ENCODE results near the gene RRP9. TPM values are rescaled to one million over a fixed set of nuclear protein-coding genes. Genes with fewer than 3 reads are reported as not detected.
"Not testable (repeated sequence)": the region's sequence is repeated elsewhere in the genome, so short reads cannot be mapped to it uniquely, and the experiment has no call there.

RRP9 gene
- total and polyA plus RNA-seq, 2 donors (not counting 1 experiment from before 2014, with no cell fraction given): 16.7 to 21.9 TPM

- H4K20me1 ChIP-seq (ENCODE audit: control insufficient read depth, insufficient read depth, low read length, poor library complexity, severe bottlenecking); H3K79me2 ChIP-seq (ENCODE audit: control insufficient read depth, insufficient read depth, low read length); H3K4me3 ChIP-seq (ENCODE audit: control extremely low read depth in 1 of 5, extremely low read depth in 1 of 5, insufficient read depth in 1 of 5, low read depth in 2 of 5, low read length in 4 of 5); DNase-seq; H3K4me2 ChIP-seq (replicated peaks; ENCODE audit: low read depth, low read length, poor library complexity, severe bottlenecking); H3K27ac ChIP-seq (ENCODE audit: low read length in 2 of 2); H3K27me3 ChIP-seq (replicated peaks in 1 of 4; ENCODE audit: control extremely low read depth in 1 of 4, control insufficient read depth in 3 of 4, insufficient read depth in 4 of 4, low read length in 3 of 4); H3K27ac Mint-ChIP-seq; CTCF ChIA-PET; H3K4me1 Mint-ChIP-seq; intact Hi-C loops (cut with micrococcal nuclease); H3K36me3 ChIP-seq (replicated peaks in 1 of 2; ENCODE audit: control extremely low read depth in 1 of 2, control insufficient read depth in 1 of 2, extremely low read depth in 1 of 2, insufficient read depth in 2 of 2, low read length in 1 of 2); H3K4me1 ChIP-seq (ENCODE audit: control insufficient read depth in 2 of 2, insufficient read depth in 2 of 2, low read length in 2 of 2); POLR2A ChIA-PET; ATAC-seq (ENCODE audit: low read depth); H3K4me3 Mint-ChIP-seq; H3K9me3 Mint-ChIP-seq (ENCODE audit: insufficient read depth); H2AFZ ChIP-seq (ENCODE audit: insufficient read depth, low read depth, low read length, poor library complexity, severe bottlenecking); H3K9ac ChIP-seq (ENCODE audit: low read length): not testable (repeated sequence)
- H3K9me3 ChIP-seq (ENCODE audit: control extremely low read depth in 1 of 3, control insufficient read depth in 2 of 3, insufficient read depth in 1 of 3, low read length in 2 of 3): peaks cover 0 to 12% (median 0%) of the 10 kb centered on the region in 3 donors
- H3K27me3 Mint-ChIP-seq: peaks cover 66% of the 10 kb centered on the region
- 41% methylated on average over 3 of the region's 7 CpGs for WGBS (ENCODE audit: insufficient coverage)
These were observed 39.3 kb downstream of the RRP9 start for GRCh38 chr3:51902361-51902760.

- H3K9me3 Mint-ChIP-seq (ENCODE audit: insufficient read depth); H3K4me3 ChIP-seq (ENCODE audit: control extremely low read depth in 1 of 5, extremely low read depth in 1 of 5, insufficient read depth in 1 of 5, low read depth in 2 of 5, low read length in 4 of 5); POLR2A ChIA-PET; H3K9ac ChIP-seq (ENCODE audit: low read length); CTCF ChIA-PET; H2AFZ ChIP-seq (ENCODE audit: insufficient read depth, low read depth, low read length, poor library complexity, severe bottlenecking); H3K27ac ChIP-seq (ENCODE audit: low read length in 2 of 2); intact Hi-C loops (cut with micrococcal nuclease); H4K20me1 ChIP-seq (ENCODE audit: control insufficient read depth, insufficient read depth, low read length, poor library complexity, severe bottlenecking); H3K4me3 Mint-ChIP-seq; H3K4me2 ChIP-seq (replicated peaks; ENCODE audit: low read depth, low read length, poor library complexity, severe bottlenecking); H3K9me3 ChIP-seq (ENCODE audit: control extremely low read depth in 1 of 3, control insufficient read depth in 2 of 3, insufficient read depth in 1 of 3, low read length in 2 of 3); H3K27me3 ChIP-seq (replicated peaks in 1 of 4; ENCODE audit: control extremely low read depth in 1 of 4, control insufficient read depth in 3 of 4, insufficient read depth in 4 of 4, low read length in 3 of 4); H3K4me1 Mint-ChIP-seq; ATAC-seq (ENCODE audit: low read depth); H3K27ac Mint-ChIP-seq; DNase-seq; H3K36me3 ChIP-seq (replicated peaks in 1 of 2; ENCODE audit: control extremely low read depth in 1 of 2, control insufficient read depth in 1 of 2, extremely low read depth in 1 of 2, insufficient read depth in 2 of 2, low read length in 1 of 2); H3K4me1 ChIP-seq (ENCODE audit: control insufficient read depth in 2 of 2, insufficient read depth in 2 of 2, low read length in 2 of 2); H3K79me2 ChIP-seq (ENCODE audit: control insufficient read depth, insufficient read depth, low read length): not testable (repeated sequence)
- WGBS (ENCODE audit: insufficient coverage): 69% methylated on average over 5 of the region's 7 CpGs
- peaks cover 68% of the 10 kb centered on the region for H3K27me3 Mint-ChIP-seq
These were observed 41.7 kb downstream of the RRP9 start for GRCh38 chr3:51900043-51900442.

- Mint-ChIP-seq H3K27ac (no peak overlapping the region), H3K4me3 (no peak overlapping the region), H3K4me1 (no peaks in the 10 kb centered on the region), H3K27me3 (peaks cover 66% of the 10 kb centered on the region), H3K9me3 (ENCODE audit: insufficient read depth) (no peaks in the 10 kb centered on the region)
- no peaks in the 10 kb centered on the region for H4K20me1 ChIP-seq (ENCODE audit: control insufficient read depth, insufficient read depth, low read length, poor library complexity, severe bottlenecking)
- H3K4me2 ChIP-seq (replicated peaks; ENCODE audit: low read depth, low read length, poor library complexity, severe bottlenecking): no peak overlapping the region
- ATAC-seq (ENCODE audit: low read depth) (no peak), DNase-seq (no peak)
- no peak overlapping the region for H2AFZ ChIP-seq (ENCODE audit: insufficient read depth, low read depth, low read length, poor library complexity, severe bottlenecking)
- H3K4me3 ChIP-seq (ENCODE audit: control extremely low read depth in 1 of 5, extremely low read depth in 1 of 5, insufficient read depth in 1 of 5, low read depth in 2 of 5, low read length in 4 of 5): no peak overlapping the region
- H3K27me3 ChIP-seq (replicated peaks in 1 of 4; ENCODE audit: control extremely low read depth in 1 of 4, control insufficient read depth in 3 of 4, insufficient read depth in 4 of 4, low read length in 3 of 4): peaks cover 0 to 8% (median 3%) of the 10 kb centered on the region in 4 experiments
- H3K9ac ChIP-seq (ENCODE audit: low read length): no peak overlapping the region
- TF ChIP-seq EZH2 (IDR thresholded peaks at IDR 0.05; ENCODE audit: borderline replicate concordance, insufficient read depth, low read depth, low read length, poor library complexity, severe bottlenecking): no peak
- TF ChIP-seq CTCF (IDR thresholded peaks at IDR 0.05): no peak
- H3K27ac ChIP-seq (ENCODE audit: low read length in 2 of 2): no peak overlapping the region
- H3K4me1 ChIP-seq (ENCODE audit: control insufficient read depth in 2 of 2, insufficient read depth in 2 of 2, low read length in 2 of 2): no peaks in the 10 kb centered on the region
- intact Hi-C loops (cut with micrococcal nuclease): no loop called here
- H3K36me3 ChIP-seq (replicated peaks in 1 of 2; ENCODE audit: control extremely low read depth in 1 of 2, control insufficient read depth in 1 of 2, extremely low read depth in 1 of 2, insufficient read depth in 2 of 2, low read length in 1 of 2): no peaks in the 10 kb centered on the region
- WGBS (ENCODE audit: insufficient coverage): 89% methylated on average over 10 of the region's 15 CpGs
- no peaks in the 10 kb centered on the region for H3K9me3 ChIP-seq (ENCODE audit: control extremely low read depth in 1 of 3, control insufficient read depth in 2 of 3, insufficient read depth in 1 of 3, low read length in 2 of 3)
- ChIA-PET CTCF (no interaction called here), POLR2A (no interaction called here)
- H3K79me2 ChIP-seq (ENCODE audit: control insufficient read depth, insufficient read depth, low read length): no peaks in the 10 kb centered on the region
These were observed 44.3 kb downstream of the RRP9 start for GRCh38 chr3:51897391-51897790.

Data from B cell (primary cell).